SW 1271 (cell line): ENCODE measurements around the gene TMEM168.
"Not testable (repeated sequence)": the region's sequence is repeated elsewhere in the genome, so short reads cannot be mapped to it uniquely, and the experiment has no call there.

ENCODE experiments used
- DNase-seq, 2 experiments: peaks; one replicate each; lab custom pipeline; 2025; lab: John Stamatoyannopoulos, UW

Gene TMEM168, protein sequence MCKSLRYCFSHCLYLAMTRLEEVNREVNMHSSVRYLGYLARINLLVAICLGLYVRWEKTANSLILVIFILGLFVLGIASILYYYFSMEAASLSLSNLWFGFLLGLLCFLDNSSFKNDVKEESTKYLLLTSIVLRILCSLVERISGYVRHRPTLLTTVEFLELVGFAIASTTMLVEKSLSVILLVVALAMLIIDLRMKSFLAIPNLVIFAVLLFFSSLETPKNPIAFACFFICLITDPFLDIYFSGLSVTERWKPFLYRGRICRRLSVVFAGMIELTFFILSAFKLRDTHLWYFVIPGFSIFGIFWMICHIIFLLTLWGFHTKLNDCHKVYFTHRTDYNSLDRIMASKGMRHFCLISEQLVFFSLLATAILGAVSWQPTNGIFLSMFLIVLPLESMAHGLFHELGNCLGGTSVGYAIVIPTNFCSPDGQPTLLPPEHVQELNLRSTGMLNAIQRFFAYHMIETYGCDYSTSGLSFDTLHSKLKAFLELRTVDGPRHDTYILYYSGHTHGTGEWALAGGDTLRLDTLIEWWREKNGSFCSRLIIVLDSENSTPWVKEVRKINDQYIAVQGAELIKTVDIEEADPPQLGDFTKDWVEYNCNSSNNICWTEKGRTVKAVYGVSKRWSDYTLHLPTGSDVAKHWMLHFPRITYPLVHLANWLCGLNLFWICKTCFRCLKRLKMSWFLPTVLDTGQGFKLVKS

DNA sequence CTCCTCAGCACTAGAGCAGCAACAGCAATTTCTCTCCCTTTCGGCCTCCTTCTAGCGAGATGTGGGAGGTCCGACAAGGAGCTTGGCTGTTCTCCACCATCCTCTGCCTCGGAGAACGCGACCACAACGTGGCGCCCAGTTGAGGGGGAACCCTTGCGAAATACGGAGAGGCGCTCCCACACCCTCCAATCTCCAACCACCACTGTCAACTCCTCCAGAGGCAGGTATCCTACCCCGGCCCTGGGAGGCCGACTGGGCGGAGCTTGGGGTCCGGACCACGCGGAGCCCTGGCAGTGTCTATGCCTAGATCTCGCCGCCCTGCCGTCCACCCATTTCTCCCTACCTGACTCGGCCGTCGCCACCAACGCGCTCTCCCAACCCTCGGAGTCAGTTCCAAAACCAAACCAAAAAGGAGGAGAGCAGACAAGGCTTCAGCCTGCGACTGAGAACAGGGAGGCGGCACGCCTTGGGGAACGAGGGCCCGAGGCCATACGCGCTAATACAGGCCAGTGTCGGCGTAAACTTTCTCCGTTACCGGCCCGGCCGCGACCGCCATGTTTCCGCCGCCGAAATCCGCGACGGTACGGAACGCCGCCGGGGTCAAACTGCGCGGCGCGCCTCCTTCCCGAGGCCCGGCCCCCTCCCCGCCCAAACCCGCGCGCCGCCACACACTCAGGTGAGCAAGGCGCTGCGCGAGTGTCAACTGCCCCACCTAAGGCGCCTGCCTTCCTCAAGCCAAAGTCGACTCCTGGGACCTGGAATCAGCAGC is at the start of gene TMEM168:
TMEM168 (minus strand) TSS at position 577 of the 769 bp plus-strand sequence. CDS start 5,568 bp downstream, outside the sequence.
- DNase-seq: peak; percentile 37 to 80

DNA sequence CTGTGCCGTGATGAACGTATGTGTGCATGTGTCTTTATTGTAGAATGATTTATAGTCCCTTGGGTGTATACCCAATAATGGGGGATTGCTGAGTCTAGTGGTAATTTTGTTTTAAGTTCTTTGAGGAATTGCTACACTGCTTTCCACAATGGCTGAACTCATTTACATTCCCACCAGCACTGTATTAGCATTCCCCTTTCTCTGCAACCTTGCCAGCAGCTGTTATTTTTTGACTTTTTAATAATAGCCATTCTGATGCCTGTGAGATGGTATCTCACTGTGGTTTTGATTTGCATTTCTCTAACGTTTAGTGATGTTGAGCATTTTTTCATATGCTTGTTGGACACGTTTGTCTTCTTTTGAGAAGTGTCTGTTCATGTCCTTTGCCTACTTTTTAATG is 45.7 kb upstream of the TMEM168 start:
- DNase-seq: not testable (repeated sequence)

DNA sequence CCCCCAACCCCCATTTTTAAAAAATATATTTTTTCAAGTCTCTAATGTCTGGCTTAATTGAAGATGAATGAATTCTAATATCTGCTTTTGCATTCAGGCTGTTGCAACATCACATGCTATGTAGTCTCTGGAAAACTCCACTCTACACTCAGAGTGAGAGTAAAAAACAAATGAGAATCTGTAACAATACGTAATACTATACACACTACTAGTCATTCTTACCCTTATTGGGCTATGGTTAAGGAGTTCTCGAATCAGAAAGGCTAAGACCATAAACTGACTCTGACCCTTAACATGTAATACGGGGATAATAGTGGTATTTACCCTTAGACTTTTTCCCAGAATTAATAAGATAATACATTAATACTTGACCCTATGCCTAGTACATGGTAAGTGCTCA is 42.9 kb upstream of the TMEM168 start:
- DNase-seq: no peak

DNA sequence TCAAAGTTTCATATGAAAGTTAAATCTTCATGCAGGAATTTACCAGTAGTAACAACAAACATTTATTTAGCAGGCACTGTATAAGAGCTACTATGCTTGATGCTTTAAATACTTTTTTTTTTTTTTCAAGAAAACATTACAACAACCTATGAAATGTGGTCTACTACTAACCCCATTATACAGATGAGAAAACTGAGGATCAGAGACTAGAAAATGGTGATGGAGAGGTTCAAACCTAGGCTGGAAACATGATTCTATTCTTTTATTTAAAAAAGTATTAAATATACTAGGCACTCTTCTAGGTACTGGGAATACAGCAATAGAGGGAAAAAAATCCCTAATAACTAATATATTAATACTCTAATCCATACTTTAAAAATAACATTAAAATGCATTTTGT is 40.6 kb upstream of the TMEM168 start:
- no peak for DNase-seq

DNA sequence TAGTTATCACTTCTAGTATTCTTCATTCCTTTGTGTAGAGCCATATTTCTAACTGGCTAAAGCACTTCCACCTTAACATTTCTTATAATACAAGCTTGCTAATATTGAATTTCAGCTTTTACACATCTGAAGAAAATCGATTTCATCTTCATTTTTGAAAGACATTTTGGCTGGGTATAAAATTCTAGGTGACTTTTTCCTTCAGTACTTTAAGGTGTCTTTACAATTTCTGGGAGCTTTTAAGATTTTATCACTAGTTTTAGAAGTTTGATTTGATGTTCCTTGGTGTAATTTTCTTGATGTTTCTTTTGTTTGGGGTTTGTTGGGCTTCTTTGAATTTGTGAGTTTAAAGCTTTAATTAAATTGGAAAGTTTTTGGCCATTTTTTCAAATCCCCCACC is 38.5 kb upstream of the TMEM168 start:
- no peak for DNase-seq

DNA sequence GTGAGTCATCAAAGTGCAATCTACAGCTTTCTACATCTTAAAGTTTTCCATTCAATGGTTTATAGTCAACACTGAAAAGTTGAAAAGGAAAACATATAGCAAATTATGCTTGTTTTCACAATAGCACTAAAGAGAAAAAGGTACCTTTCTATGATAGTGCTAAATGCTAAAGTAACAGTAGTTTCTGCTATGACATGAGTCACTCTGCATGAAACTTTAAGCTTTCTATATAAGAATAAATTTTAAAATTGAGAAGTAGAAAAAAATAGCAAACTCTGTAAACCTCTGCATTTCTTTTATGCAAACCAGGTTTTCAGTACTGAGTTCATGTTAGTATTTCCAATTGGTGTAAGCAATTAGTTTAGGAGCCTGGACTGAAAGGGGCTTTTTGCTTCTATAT is 31.2 kb upstream of the TMEM168 start:
- DNase-seq: no peak

DNA sequence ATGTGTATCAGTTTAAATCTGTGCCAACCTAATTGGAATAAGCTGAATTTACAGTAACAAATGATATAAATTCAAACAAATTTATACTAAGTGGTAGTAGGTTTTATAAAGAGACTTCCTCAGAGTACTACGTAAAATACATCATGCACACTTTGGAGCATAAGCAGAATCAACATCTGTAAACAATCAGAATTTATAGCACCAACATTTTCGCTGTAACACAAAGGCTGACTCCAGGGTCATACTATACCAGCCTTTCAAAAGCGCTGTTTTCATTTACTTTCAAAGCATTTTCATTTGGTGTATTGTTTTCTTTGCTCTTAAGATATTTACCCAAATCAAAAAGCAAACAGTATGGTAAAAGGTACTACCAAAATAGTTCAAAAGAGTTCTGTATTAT is 29.3 kb upstream of the TMEM168 start:
- DNase-seq: no peak

DNA sequence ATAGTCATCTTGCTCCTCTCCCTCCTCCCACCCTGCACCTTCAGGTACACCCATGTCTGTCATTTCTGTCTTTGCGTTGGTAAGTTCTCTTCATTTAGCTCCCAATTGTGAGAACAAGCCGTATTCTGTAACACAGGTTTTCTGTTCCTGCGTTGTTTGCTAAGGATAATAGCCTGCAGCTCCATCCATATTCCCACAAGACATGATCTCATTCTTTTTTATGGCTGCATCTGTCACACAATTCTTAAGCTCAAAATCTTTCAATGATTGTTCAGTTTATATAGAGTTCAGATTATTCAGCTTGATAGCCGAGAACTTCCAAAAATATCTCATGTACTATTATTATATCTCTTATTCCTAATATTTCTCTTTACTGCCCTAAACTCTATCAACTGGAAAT is 16.0 kb upstream of the TMEM168 start:
- DNase-seq: no peak

DNA sequence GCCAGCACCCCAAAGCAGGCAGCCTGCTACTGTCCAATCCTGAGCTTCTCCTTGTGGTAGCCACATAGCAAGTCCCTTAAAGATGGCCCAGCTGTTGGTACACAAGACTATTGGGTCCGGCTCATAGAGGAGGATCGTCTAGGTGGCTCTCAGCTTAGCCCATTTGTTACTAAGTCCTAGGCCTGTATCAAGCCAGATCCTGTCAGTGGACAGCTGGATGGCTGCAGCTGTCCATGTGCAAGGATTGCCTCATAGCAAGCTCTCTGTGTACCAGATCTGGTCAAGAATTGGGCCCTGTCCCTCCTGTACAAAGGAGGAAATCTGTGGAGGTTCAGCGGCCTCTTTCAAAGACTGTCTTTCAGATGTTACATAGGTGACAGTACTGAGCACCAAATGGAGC is 12.2 kb upstream of the TMEM168 start:
- DNase-seq: no peak

DNA sequence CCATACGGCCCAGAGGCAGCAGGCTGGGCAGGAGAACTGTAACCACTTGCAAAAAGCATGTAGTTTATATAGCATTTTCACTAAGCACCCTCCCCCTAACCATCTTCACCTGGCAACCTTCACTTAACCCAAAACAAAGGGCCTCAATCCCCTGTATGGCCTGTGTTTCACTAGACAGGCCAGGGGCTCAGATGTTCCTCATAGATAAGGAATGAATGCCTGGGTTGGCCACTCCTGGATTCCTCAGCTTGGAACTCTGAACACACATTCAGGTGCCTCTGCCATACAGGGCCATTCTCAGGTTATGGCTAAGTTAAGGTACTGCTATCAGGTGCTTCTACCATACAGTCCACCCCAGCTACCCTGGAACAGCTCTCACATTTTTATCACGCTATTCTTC is 10.3 kb upstream of the TMEM168 start:
- DNase-seq: no peak

DNA sequence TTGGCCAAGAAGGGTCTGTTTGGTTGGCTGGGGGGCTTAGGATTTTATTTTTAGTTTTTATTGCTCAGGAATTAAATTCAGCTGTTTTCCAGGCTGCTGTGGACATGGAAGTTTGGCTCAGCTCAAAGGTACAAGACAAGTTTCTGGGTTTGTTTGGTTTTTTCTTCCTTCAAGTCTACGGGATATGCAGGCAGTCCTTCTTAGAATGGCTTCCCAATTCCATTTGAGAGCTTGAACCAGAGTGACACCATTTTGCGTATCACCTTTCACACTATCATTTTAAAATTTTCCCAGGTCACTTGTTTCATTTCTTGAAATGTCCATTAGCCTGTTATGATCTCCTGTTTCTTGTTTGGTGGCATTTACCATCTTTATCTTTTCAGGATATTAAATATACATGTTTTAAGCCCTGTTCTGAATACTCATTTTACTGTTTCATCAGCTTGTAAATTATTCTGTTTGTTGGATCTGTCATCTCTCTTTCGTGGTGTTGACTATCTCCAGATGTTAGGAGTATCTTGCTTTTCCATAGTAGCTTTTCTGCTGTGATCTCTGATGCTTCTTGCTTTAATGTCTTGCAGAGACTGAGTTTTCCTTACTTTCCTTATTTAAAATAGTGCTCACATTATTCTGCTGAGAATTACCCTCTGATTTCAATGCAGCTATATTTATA is 9.4 kb upstream of the TMEM168 start:
- no peak for DNase-seq

DNA sequence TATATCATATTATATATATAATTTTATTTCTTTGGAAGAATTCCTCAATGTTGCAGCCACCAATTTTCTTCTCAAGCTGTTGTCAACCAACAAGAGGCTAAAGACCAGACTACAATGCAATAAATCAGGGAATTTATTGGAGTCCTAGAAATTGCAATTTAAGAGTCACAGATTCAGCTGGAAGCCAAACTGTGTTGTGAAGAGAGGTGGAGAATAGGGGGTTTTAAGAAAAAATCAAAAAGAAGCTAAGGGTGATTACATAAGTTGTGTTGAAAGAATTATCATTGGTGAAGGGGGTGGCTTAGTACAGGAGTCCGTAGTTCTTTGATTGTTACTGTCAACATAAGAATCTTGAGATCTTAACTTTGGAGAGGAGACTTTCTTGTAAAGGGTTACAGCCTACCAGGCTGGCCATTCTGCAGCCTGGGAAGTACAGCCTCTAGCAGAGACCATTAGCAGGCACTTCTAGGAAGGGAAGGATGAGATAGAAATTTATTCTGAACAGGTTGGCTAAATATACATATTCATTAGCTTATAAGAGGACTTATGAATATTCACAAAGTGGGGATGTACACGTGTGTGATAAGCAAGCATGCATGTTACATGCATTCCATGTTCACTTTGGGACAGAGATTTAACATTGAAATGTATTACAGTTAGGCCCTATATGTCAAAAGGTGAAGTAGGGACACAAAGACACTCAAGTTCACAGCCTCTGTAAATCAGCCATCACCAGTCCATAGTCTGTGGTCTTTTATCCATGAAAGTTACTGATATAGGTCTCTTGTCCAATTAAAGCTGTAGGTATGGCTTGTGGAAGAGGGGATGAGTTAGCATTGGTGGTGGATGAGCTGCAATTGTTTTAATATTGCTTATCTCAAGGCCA is 8.3 kb upstream of the TMEM168 start:
- no peak for DNase-seq

DNA sequence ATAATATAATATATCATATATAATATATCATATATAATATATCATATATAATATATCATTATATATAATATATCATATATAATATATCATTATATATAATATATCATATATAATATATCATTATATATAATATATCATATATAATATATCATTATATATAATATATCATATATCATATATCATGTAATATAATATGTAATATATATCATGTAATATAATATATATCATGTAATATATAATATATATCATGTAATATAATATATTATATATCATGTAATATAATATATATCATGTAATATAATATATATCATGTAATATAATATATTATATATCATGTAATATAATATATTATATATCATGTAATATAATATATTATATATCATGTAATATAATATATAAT is 6.4 kb upstream of the TMEM168 start:
- not testable (repeated sequence) for DNase-seq

DNA sequence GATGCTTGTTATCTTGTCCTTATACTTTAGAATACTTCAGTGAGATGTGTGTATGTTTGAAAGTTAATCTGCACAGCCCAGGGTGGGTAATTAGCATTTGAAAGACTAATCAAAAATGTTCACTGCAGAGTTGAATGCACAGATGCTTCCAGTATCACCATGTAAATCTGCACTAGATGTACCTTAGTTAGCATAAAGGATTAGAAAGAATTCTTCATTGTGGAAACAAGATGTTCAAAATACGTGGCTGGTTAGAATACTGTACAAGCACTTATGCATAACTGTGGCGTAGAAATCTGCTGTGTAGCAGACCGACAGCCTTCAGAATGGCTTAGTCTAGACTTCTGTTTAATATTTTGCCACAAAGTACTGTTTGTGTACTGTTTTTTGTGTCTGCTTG is 2.2 kb upstream of the TMEM168 start:
- no peak for DNase-seq

DNA sequence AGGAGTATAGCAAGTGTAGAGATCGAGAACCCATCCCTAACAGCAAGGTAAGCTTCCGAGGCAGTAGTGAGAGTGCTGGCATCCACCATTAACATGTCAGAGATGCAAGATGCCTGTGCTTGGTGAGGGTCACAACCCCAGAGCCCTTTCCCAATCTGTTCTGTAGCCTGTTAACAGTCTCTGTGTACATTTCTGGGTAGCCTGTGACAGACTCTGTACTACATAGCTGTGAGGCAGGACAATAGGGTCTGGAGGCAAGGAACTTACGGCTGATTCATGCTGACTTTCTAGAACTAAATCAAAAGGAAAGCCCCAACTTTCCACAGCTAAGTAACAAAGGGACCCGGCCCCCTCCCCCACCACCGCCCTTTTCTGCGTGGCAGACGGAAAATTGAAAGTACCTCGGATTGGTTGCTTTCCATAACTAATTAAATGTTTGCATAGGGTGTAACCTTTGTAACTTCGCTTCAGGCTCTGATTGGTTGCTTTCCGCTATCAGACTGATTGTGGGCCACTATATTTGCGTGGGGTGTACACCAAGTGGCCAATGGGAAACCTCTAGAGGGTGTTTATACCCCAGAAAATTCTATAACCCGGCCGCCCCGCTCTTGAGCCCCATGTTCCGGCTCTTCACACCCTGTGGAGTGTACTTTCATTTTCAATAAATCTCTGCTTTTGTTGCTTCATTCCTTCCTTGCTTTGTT is 1.4 kb upstream of the TMEM168 start:
- DNase-seq: no peak

DNA sequence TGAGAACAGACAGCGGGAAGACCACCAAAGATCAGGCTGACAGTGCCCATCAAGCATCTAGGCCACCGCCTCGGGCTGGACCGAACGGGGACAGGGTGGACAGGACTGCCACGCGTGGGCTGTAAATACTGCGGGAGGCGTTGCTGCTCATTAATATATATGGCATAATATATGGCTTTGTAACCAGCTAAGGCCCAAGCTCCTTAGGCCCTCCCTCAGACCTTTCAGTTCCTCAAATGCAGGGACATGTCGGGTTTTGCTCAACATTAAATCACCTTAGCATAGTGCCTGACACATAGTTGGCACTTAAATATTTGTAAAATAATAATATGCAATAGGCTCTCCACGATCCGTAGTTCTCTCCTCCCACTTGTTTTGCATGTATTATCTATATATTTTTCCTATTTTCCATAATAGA is 402 bp upstream of the TMEM168 start:
- no peak for DNase-seq

DNA sequence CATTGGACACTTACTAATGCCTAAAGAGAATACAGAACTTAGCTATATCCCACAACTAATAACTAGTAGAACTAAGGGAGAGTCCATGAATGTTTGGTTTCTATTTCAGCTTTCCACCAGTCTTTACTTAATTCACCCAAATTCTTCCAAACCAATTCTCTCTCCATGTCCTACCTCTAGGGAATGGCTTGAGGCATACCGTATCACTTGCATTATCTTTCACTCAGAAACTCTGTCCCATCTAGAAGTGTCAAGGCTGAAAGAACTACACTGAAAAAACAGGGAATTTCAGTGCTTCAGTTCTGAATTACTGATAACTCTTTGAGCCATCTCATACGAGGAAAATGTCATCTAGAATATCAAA is 758 bp downstream of the TMEM168 start:
- no peak for DNase-seq

DNA sequence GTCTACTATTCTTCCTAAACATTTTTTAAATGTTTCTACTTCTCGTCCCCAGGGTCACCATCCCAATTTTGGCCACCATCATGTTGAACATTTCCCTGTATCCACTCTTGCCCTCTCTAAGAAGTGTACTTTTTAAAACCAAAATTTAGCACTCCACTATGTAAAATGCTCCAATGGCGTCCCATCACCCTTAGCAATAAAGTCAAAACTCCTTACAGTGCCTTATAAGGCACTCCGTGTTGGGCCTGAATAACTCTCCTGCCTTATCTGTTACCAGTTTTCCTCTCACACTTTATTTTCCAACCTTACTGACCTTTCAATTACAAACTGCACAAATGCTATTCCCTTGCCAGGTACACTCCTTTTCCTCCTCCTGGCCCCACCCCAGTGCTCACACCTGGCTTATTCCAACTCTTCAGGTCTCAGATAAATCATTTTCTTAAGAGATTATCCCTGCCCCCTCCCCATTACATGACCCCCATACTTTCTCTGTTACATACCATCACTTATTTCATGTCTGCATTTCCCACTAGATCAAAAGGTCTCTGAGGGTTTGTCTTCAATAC is 1.3 kb downstream of the TMEM168 start:
- no peak for DNase-seq

DNA sequence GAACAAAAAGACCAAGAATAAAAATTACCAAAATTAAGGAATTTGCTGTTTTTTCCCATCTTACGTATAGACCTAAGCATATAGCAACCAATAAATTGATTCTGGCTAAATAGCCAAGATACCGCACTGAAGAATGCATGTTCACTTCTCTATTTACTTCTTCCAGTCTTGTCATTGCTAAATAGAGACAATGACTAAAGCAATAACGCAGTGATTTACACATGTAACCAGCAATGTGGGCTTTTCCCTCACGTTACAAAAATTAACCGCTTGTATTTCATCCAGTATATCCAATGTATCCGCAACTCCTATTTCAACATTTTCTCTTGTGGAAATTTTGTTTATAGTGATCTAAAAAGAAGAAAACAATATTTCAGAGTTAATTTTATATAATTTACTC is 5.6 kb downstream of the TMEM168 start:
- DNase-seq: no peak

DNA sequence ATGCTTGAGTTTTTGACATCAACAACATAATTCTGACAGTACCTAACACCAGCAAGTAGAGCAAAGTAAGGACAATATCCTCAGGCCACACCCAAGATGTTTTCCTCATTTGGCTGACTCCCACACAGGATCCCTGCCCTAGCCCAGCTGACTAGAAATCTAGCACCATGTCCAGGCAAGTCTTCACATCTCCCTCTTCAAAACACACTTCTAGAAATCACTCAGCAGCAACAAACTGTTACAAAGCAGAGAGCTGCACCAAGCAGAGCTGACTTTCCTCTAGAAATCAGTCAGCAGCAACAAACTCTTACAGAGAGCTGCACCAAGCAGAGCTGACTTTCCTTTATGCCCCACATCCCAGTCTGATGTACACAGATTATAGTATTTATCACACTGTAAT is 7.7 kb downstream of the TMEM168 start:
- no peak for DNase-seq
